Gastrocnemius medialis (tissue), 4 donors: ENCODE data around the gene MRPL18.

Experiments used
- CTCF ChIP-seq, 5 experiments: fragments of 450-650 bp in 3 of 5; fragments of 200-600 bp in 2 of 5; sonication (generic) in 2 of 5; IDR thresholded peaks in 4 of 5; conservative IDR thresholded peaks in 1 of 5; 1 replicate in 4 of 5; 2 replicates in 1 of 5; pipeline ENCODE4 v1.5.1; 2016 to 2019; ENCODE audit warnings: antibody characterized with exemption in 5 of 5, mild to moderate bottlenecking in 3 of 5, moderate library complexity in 3 of 5
- POLR2A ChIP-seq, 2 donors: fragments of 450-650 bp; IDR thresholded peaks; one replicate each; pipeline ENCODE4 v1.6.1; 2017; ENCODE audit warnings: antibody characterized with exemption in 2 of 2, mild to moderate bottlenecking in 2 of 2, moderate library complexity in 2 of 2

GRCh38 chr6:159842035-159842434, 51.8 kb downstream of the MRPL18 start:
- TF ChIP-seq POLR2A (IDR thresholded peaks at IDR 0.05) (no peak), CTCF (IDR thresholded peaks at IDR 0.05 in 4 of 5, conservative IDR thresholded peaks at IDR 0.05 in 1 of 5) (no peak)
